H1 (cell line): ENCODE measurements around the gene TRIP13.

Experiments
- ATF3 ChIP-seq: IDR thresholded peaks from 2 replicates; pipeline ENCODE4 v1.6.1; 2011; ENCODE audit warnings: low read depth, mild to moderate bottlenecking, low read length; ENCODE audit not compliant: insufficient read depth
- CHD2 ChIP-seq: IDR thresholded peaks from 2 replicates; pipeline ENCODE4 v1.6.1; 2012; ENCODE audit warnings: low read length, improper control_type of control experiment
- CHD7 ChIP-seq: fragments of 300-600 bp; sonication (generic); IDR thresholded peaks from 2 replicates; pipeline ENCODE4 v1.7.1; 2012; ENCODE audit warnings: low read length, moderate library complexity, mild to moderate bottlenecking, inconsistent platforms; ENCODE audit not compliant: insufficient replicate concordance
- CTCF ChIP-seq, 3 experiments: IDR thresholded peaks; 1 replicate in 2 of 3; 2 replicates in 1 of 3; pipeline versions ENCODE4 v1.5.1 to v1.6.1; 2011; ENCODE audit warnings: low read length in 3 of 3, mild to moderate bottlenecking in 3 of 3, inconsistent platforms in 2 of 3, low read depth in 1 of 3, moderate library complexity in 1 of 3; ENCODE audit not compliant: insufficient read depth in 1 of 3; ENCODE audit errors: control extremely low read depth in 1 of 3
- GTF2F1 ChIP-seq: IDR thresholded peaks from 2 replicates; pipeline ENCODE4 v1.6.1; 2012; ENCODE audit warnings: low read depth, low read length, improper control_type of control experiment, borderline replicate concordance
- POLR2A ChIP-seq, 2 experiments: IDR thresholded peaks; 1 replicate in 1 of 2; 2 replicates in 1 of 2; pipeline ENCODE4 v1.6.1; 2011; ENCODE audit warnings: low read depth in 2 of 2, low read length in 2 of 2, mild to moderate bottlenecking in 2 of 2; ENCODE audit errors: control extremely low read depth in 1 of 2
- POLR2AphosphoS5 ChIP-seq: IDR thresholded peaks from 2 replicates; pipeline ENCODE4 v1.6.1; 2011; ENCODE audit warnings: low read depth, low read length
- SUZ12 ChIP-seq: fragments of 200-600 bp; sonication (generic); IDR thresholded peaks from 2 replicates; pipeline ENCODE4 v1.6.1; 2012; ENCODE audit warnings: mild to moderate bottlenecking, inconsistent platforms, low read length, moderate library complexity, mixed read lengths
- TEAD4 ChIP-seq: IDR thresholded peaks from 2 replicates; pipeline ENCODE4 v1.6.1; 2012; ENCODE audit warnings: low read depth, low read length, inconsistent platforms, mixed read lengths
- ZNF274 ChIP-seq: IDR thresholded peaks from 2 replicates; pipeline ENCODE4 v1.7.0; 2012; ENCODE audit warnings: low read length, borderline replicate concordance; ENCODE audit errors: extremely low read depth
- TF ChIP-seq, protein P1 (sequence below): IDR thresholded peaks from 2 replicates; pipeline ENCODE4 v1.6.1; 2012; ENCODE audit warnings: inconsistent platforms

- TF ChIP-seq TEAD4 (no peak), CTCF (IDR thresholded peaks at IDR 0.05; ENCODE audit: control extremely low read depth in 1 of 3, insufficient read depth in 1 of 3, low read depth in 1 of 3, low read length in 3 of 3) (no peak), CHD2 (no peak), GTF2F1 (no peak), ATF3 (no peak), SUZ12 (no peak), POLR2AphosphoS5 (no peak), CHD7 (no peak), POLR2A (IDR thresholded peaks at IDR 0.05; ENCODE audit: control extremely low read depth in 1 of 2, low read depth in 2 of 2, low read length in 2 of 2) (no peak), ZNF274 (no peak)
- TF ChIP-seq, protein P1, sequence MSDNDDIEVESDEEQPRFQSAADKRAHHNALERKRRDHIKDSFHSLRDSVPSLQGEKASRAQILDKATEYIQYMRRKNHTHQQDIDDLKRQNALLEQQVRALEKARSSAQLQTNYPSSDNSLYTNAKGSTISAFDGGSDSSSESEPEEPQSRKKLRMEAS: no peak
Observed at GRCh38 chr5:891837-892393, 769 bp upstream of the TRIP13 start.
